C4-2B (cell line): ENCODE results near the gene FAM131B.

Experiments
- ZFX ChIP-seq: fragments of 450-650 bp; IDR thresholded peaks from 2 replicates; pipeline ENCODE4 v1.6.1; 2017
- TF ChIP-seq, protein P1 (sequence below): fragments of 450-650 bp; conservative IDR thresholded peaks from 2 replicates; pipeline ENCODE4 v1.5.1; 2017; ENCODE audit warnings: mild to moderate bottlenecking

- TF ChIP-seq, protein P1, sequence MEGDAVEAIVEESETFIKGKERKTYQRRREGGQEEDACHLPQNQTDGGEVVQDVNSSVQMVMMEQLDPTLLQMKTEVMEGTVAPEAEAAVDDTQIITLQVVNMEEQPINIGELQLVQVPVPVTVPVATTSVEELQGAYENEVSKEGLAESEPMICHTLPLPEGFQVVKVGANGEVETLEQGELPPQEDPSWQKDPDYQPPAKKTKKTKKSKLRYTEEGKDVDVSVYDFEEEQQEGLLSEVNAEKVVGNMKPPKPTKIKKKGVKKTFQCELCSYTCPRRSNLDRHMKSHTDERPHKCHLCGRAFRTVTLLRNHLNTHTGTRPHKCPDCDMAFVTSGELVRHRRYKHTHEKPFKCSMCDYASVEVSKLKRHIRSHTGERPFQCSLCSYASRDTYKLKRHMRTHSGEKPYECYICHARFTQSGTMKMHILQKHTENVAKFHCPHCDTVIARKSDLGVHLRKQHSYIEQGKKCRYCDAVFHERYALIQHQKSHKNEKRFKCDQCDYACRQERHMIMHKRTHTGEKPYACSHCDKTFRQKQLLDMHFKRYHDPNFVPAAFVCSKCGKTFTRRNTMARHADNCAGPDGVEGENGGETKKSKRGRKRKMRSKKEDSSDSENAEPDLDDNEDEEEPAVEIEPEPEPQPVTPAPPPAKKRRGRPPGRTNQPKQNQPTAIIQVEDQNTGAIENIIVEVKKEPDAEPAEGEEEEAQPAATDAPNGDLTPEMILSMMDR: no peak
- TF ChIP-seq ZFX: no peak
These were observed 9.6 kb upstream of the FAM131B start for GRCh38 chr7:143372070-143372469.
